ENCODE data around the gene PEAK1. TPM values are rescaled to one million over a fixed set of nuclear protein-coding genes. Genes with fewer than 3 reads are reported as not detected.
"Not testable (repeated sequence)": the region's sequence is repeated elsewhere in the genome, so short reads cannot be mapped to it uniquely, and the experiment has no call there.

Gene PEAK1
- total and polyA plus RNA-seq, 2 donors (not counting 3 experiments of a cell fraction or from before 2014, with no cell fraction given), result 17.9 to 91.9 TPM

GRCh38 chr15:77410701-77411618 lies 8.9 kb downstream of the PEAK1 start:
- no peak for FAIRE-seq
- H3K36me3 ChIP-seq (ENCODE audit: control insufficient read depth in 2 of 2, extremely low read depth in 1 of 2, insufficient read depth in 2 of 2, low read length in 2 of 2), result no peaks in the 10 kb centered on the region
- peaks cover 98% of the 10 kb centered on the region for H3K79me2 ChIP-seq (ENCODE audit: control insufficient read depth, insufficient read depth, low read length)
- H3K9me3 ChIP-seq (replicated peaks; ENCODE audit: control insufficient read depth, insufficient read depth, low read length), result no peaks in the 10 kb centered on the region
- no peak for DNase-seq (ENCODE audit: low read depth, low spot score)
- no peaks in the 10 kb centered on the region for H3K9me1 ChIP-seq (replicated peaks; ENCODE audit: control insufficient read depth, extremely low read depth, insufficient read depth, low read length)
- peaks cover 5% of the 10 kb centered on the region for H3K4me1 ChIP-seq (ENCODE audit: control insufficient read depth, extremely low read depth, insufficient read depth, low read length)
- BruUV-seq (replicated peaks), result no TSS peak
- intact Hi-C loops (cut with micrococcal nuclease), result no loop called here
- H3K4me2 ChIP-seq (ENCODE audit: insufficient read depth, low read length), result no peak overlapping the region
- H3K27me3 ChIP-seq (ENCODE audit: control insufficient read depth in 2 of 2, insufficient read depth in 2 of 2, low read length in 2 of 2), result no peaks in the 10 kb centered on the region
- no peak overlapping the region for H2AFZ ChIP-seq (ENCODE audit: low read depth, low read length)
- POLR2A ChIA-PET, result no interaction called here
- H3K4me3 ChIP-seq (replicated peaks in 1 of 3; ENCODE audit: insufficient read depth in 1 of 3, low read depth in 1 of 3, low read length in 3 of 3), result no peak overlapping the region
- no peak overlapping the region for H3K9ac ChIP-seq (replicated peaks; ENCODE audit: extremely low read depth, insufficient read depth, low read length)
- dilution Hi-C loops (cut with MboI; ENCODE audit: extremely low pct_ligation_motif_present, low sequenced_read_pairs), result no loop called here
- no peak overlapping the region for H3K27ac ChIP-seq (ENCODE audit: insufficient read depth, low read depth, low read length)
- CTCF ChIA-PET, result interaction anchor here (1.1 kb wide), 1 partner anchor 87 kb away, joined by 3 read pairs; no protein-coding TSS in a partner anchor
- TF ChIP-seq MAX (IDR thresholded peaks at IDR 0.05; ENCODE audit: insufficient read depth, insufficient read length) (no peak), GATA2 (IDR thresholded peaks at IDR 0.05; ENCODE audit: insufficient read depth, insufficient read length, low read depth, low read length) (no peak), POLR2AphosphoS5 (IDR thresholded peaks at IDR 0.05; ENCODE audit: insufficient read depth, low read depth, low read length) (no peak), FOS (IDR thresholded peaks at IDR 0.05; ENCODE audit: borderline replicate concordance, insufficient read depth, low read length) (no peak), JUN (IDR thresholded peaks at IDR 0.05; ENCODE audit: borderline replicate concordance, insufficient read depth, insufficient read length, low read depth) (no peak), MYC (IDR thresholded peaks at IDR 0.05; ENCODE audit: low read depth, low read length) (no peak), POLR2A (IDR thresholded peaks at IDR 0.05; ENCODE audit: low read depth, low read length) (no peak), EZH2 (IDR thresholded peaks at IDR 0.05; ENCODE audit: borderline replicate concordance, low read depth, low read length, severe bottlenecking) (no peak), CTCF (IDR thresholded peaks at IDR 0.05; ENCODE audit: extremely low read depth in 1 of 2, insufficient read depth in 1 of 2, low read depth in 1 of 2, low read length in 2 of 2) (no peak)
- H4K20me1 ChIP-seq (replicated peaks; ENCODE audit: control insufficient read depth, extremely low read depth, insufficient read depth, low read length), result peaks cover 25% of the 10 kb centered on the region

GRCh38 chr15:77410157-77410500 lies 9.8 kb downstream of the PEAK1 start:
- BruUV-seq (replicated peaks); H3K4me3 ChIP-seq (replicated peaks in 1 of 3; ENCODE audit: insufficient read depth in 1 of 3, low read depth in 1 of 3, low read length in 3 of 3); FAIRE-seq; H2AFZ ChIP-seq (ENCODE audit: low read depth, low read length); H3K9me1 ChIP-seq (replicated peaks; ENCODE audit: control insufficient read depth, extremely low read depth, insufficient read depth, low read length); intact Hi-C loops (cut with micrococcal nuclease); H3K9ac ChIP-seq (replicated peaks; ENCODE audit: extremely low read depth, insufficient read depth, low read length); H3K27ac ChIP-seq (ENCODE audit: insufficient read depth, low read depth, low read length); H3K27me3 ChIP-seq (ENCODE audit: control insufficient read depth in 2 of 2, insufficient read depth in 2 of 2, low read length in 2 of 2); POLR2A ChIA-PET; H3K36me3 ChIP-seq (ENCODE audit: control insufficient read depth in 2 of 2, extremely low read depth in 1 of 2, insufficient read depth in 2 of 2, low read length in 2 of 2); H3K9me3 ChIP-seq (replicated peaks; ENCODE audit: control insufficient read depth, insufficient read depth, low read length); H3K4me1 ChIP-seq (ENCODE audit: control insufficient read depth, extremely low read depth, insufficient read depth, low read length); dilution Hi-C loops (cut with MboI; ENCODE audit: extremely low pct_ligation_motif_present, low sequenced_read_pairs); H3K4me2 ChIP-seq (ENCODE audit: insufficient read depth, low read length); DNase-seq (ENCODE audit: low read depth, low spot score): not testable (repeated sequence)
- Histone ChIP-seq H3K79me2 (ENCODE audit: control insufficient read depth, insufficient read depth, low read length) (peaks cover 98% of the 10 kb centered on the region), H4K20me1 (replicated peaks; ENCODE audit: control insufficient read depth, extremely low read depth, insufficient read depth, low read length) (peaks cover 24% of the 10 kb centered on the region)
- CTCF ChIA-PET, result interaction anchor here (1.0 to 1.3 kb wide), 3 partner anchors 23 to 87 kb away, joined by 3 to 5 read pairs (median 3); no protein-coding TSS in a partner anchor
